Measurements from ENCODE around the gene METTL17.

- TF ChIP-seq CTCF (IDR thresholded peaks at IDR 0.05), result no peak
- no peak for TF ChIP-seq POLR2A (IDR thresholded peaks at IDR 0.05; ENCODE audit: low read depth)
- TF ChIP-seq EP300 (IDR thresholded peaks at IDR 0.05), result no peak
Measured at GRCh38 chr14:21019366-21019765, 29.6 kb downstream of the METTL17 start.
